GM19455 (cell line): ENCODE measurements around the gene SGTB.
A peak's percentile ranks its signal among the peaks of the same experiment; 100 is the strongest.

Experiments
- ATAC-seq: cut with Tn5 transposase; IDR thresholded peaks from one replicate; pipeline ENCODE4 v1.9.1; 2021; ENCODE audit not compliant: unreplicated experiment

Gene SGTB, protein sequence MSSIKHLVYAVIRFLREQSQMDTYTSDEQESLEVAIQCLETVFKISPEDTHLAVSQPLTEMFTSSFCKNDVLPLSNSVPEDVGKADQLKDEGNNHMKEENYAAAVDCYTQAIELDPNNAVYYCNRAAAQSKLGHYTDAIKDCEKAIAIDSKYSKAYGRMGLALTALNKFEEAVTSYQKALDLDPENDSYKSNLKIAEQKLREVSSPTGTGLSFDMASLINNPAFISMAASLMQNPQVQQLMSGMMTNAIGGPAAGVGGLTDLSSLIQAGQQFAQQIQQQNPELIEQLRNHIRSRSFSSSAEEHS

DNA sequence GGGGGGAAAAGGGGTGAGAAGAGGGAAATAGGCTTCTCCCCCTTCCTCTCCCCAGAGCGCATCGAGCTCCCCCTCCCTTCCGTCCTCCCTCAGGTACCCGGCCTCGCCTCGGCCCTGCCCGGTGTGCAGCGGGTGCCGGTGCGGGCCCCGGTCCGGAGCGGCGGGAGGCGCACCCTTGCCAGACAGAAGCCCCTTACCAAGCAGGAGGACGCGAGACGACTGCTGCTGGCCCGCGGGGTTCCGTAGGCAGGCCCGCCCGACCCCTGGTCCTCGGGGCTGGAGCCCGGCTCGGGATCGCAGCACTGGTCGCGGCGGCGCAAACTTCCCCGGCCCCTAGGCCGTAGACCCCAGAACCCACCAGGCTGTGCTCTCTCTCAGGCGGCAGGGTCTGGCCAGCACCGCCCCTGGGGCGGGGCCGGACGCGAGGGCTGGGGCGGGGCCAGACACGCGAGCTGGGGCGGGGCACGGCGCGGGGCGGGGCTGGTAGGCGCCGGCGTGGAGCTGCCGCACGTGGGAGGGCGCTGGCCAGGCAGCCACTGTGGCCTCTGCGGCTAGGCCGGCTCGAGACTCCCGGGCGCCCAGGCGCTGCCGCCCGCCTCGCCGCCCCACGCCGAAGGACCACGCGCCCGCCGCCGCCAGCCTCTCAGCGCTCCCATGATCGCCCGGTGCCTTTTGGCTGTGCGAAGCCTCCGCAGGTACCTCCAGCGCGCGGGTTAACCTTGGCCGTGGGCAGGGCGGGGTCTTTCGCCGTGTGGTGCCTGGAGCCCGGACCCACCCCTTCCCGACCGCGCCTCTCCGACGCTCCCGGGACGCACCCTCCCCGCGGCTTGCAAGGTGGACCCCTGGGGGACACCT, at the start of gene SGTB, which contains the start of gene NLN:
Gene SGTB (minus strand): TSS at position 390 of the 855 bp plus-strand sequence. CDS start 1,302 bp downstream, outside the sequence.
Gene NLN (plus strand): TSS at position 486 of the 855 bp plus-strand sequence. CDS start 169 bp downstream, at position 655.
- peak; percentile 95 for ATAC-seq

- no peak for ATAC-seq
Measured at GRCh38 chr5:65771266-65771665, 49.4 kb upstream of the SGTB start.

DNA sequence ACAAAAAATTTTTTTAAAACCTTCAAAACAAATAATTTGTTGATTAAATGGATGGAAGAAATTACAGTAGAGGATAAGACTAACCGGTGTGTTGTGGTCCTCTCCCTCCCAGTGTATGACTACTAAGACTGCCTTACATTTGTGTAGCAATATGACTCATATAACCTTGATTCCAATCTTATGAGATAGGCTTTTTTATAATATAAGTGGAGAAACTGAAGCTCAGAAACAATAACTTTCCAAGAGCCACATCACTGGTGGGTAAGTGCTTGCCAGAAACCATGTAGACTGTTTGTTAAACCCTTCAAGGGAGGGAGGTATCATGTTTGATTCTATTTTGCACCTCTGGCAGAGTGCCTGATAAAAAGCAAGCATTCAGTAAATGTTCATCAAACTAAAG, 47.6 kb upstream of the SGTB start:
- no peak for ATAC-seq

DNA sequence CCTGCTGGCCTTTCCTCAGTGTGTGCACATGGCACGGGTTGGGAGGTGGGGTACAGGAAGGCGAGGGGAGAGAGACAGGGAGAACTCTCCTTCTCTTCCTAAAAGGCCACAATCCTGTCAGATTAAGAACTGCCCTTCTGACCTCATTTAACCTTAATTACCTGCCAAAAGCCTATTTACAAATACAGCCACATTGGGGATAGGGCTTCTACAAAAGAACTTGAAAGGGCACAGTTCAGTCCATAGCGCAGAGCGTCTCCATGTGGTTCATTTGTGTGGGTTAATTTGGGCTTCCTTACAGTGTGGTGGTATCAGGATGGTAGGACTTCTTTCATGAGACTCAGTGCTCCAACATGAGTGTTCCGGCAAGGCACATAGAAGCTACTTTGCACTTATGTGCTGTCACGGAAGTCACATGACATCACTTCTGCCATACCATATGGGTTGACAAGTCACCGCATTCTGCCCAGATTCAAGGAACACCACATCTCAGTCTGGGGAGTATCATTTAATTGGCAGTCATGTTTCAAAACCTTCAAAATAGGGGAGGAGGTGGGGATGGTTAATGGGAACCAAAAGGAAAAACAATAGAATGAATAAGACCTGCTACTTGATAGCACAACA, 46.9 kb upstream of the SGTB start:
- ATAC-seq = no peak

DNA sequence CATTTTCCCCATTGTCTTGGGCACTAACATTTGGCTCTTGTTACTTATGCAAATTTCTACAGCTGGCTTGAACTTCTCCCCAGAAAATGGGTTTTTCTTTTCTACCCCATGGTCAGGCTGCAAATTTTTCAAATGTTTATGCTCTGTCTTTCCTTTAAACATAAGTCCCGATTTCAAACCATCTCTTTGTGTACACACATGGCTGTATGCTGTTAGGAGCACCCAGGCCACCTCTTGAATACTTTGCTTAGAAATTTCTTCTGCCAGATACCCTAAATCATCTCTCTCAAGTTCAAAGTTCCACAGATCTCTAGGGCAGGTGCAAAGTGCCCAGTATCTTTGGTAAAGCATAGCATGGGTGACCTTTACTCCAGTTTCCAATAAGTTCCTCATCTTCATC, 45.7 kb upstream of the SGTB start:
- ATAC-seq = no peak

- no peak for ATAC-seq
Measured at GRCh38 chr5:65766781-65767180, 44.9 kb upstream of the SGTB start.

- ATAC-seq = no peak
Measured at GRCh38 chr5:65766175-65766574, 44.3 kb upstream of the SGTB start.

DNA sequence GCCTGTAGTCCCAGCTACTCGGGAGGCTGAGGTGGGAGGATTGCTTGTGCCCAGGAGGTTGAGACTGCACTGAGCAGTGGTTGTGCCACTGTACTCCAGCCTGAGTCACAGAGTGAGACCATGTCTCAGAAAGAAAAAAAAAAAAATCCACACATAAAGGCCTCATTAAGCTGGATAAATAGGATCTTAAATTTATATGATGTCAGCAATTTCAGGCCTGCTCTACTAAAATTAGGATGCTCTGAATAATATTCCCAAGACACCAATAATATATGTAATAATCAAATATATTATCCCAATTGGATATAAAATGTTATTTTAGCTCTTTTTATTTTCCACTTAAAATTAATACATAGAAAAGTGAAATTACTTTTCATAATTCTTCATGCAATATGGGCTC, 43.7 kb upstream of the SGTB start:
- no peak for ATAC-seq

GRCh38 chr5:65762234-65762633, 40.3 kb upstream of the SGTB start:
- ATAC-seq = no peak

DNA sequence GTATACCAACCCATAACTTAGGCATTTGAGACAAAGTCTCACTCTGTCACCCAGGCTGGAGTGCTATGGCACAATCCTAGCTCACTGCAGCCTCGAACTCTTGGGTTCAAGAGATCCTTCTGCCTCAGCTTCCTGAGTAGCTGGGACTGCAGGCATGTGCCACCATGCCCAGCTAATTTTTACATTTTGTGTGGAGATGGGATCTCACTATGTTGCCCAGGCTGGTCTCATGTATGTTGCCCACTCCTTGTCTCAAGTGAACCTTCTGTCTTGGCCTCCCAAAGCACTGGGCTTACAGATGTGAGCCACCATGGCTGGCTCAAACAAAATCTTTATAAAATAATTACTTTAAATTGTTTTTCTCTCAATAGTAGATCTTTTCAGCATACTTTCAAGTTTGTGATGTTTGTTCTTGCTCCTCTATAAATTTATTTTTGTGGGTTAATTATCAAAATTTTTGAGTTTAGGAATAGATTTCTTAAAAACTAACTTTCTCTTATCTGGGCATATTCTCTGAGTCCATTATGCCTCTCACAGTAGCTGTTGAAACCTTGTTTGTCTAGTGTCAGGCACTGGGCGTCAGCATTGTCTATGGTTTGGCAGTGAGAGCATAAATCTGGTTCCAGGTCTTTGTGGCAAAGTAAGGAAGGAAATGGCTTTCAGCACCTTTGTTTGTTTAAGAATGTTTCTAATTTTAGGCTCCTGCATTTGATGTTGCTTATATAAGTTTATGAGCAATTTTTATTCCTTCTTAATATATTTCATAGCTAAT, 38.8 kb upstream of the SGTB start:
- ATAC-seq = no peak

DNA sequence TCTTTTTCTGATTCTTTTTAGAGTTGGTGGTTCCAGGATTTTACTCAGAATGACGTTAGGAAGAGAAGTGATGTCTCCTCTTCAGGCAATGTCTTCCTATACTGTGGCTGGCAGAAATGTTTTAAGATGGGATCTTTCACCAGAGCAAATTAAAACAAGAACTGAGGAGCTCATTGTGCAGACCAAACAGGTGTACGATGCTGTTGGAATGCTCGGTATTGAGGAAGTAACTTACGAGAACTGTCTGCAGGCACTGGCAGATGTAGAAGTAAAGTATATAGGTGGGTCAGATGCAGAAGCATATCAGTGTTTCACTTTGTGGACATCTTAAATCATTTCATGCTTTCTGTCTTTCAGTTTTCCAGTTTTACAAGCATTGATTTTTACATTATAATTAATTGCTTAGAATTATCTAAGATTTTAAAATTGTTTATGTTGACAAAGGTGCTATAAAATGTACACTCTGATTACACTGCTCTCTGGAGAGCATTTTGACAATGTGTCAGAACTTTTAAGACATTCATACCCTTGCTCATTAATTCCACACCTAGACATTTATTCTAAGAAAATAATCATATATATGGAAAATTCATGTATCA, 36.7 kb upstream of the SGTB start:
- ATAC-seq = no peak

GRCh38 chr5:65753189-65753588, 31.3 kb upstream of the SGTB start:
- no peak for ATAC-seq

DNA sequence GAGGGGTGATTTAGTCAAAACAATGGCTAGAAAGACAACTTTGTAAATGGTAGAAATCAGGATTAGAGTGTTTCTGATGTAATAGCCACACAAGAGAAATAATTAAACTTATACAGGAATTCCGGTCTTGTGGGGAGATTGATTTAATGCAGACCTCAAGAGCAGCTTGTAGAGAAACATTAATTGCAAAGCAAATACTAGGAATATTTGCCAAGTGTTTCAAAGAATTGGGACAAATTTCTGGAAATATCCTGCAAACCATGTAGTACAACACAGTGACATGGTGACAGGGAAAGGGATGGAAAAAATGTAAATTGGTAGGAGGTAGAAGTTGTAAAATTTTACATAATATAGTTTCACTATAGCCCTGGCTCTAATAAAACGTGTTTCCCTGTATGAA, 29.0 kb upstream of the SGTB start:
- no peak for ATAC-seq

- ATAC-seq = no peak
Measured at GRCh38 chr5:65749956-65750355, 28.0 kb upstream of the SGTB start.

GRCh38 chr5:65749221-65749844, 27.4 kb upstream of the SGTB start:
- ATAC-seq = no peak

- peak; percentile 88 for ATAC-seq
Measured at GRCh38 chr5:65742565-65743231, 20.8 kb upstream of the SGTB start.

DNA sequence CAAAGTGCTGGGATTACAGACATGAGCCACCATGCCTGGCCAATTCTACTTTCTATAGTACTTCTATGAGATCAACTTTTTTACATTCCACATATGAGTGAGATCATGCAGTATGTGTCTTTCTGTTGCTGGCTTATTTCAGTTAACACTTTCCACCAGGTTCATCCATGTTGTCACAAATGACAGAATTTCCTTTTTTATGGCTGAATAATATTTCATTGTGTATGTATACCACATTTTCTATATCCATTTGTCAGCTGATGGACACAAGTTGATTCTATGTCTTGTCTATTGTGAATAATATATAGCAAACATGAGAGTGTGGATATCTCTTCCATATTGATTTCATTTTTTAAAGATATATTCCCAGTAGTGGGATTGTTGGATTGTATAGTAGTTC, 17.3 kb upstream of the SGTB start:
- no peak for ATAC-seq

DNA sequence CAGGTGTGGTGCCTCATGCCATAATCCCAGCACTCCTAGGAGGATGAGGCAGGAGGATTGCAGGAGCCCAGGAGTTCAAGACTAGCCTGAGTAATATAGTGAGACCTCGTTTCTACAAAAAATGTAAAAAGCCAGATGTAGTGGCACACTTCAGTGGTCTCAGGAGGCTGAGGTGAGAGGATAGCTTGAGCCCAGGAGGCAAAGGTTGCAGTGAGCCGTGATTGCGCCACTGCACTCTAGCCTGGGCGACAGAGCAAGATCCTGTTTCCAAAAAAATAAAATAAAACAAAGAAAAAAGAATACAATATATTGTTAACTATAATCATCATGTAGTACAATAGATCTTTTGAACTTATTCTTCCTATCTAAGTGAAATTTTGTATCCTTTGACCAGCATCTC, 16.4 kb upstream of the SGTB start:
- ATAC-seq = no peak

GRCh38 chr5:65737842-65738241, 15.9 kb upstream of the SGTB start:
- ATAC-seq = no peak

DNA sequence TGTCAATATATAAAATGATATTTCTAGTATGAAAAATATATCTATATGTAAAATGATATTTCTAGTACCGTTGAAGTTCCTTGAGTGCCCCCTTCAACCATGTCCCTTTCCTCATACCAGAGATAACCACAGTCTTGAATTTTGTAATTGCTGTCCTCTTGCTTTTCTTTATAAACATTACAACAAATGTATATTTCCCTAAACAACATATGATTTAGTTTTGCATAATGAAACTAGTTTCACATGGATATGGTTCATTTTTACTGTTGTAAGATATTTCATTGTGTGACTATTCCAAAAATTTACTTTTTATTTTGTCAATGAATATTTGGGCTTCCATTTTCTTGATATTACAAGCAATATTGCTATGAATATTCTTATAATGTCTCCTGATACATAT, 14.1 kb upstream of the SGTB start:
- ATAC-seq = no peak
